Aorta (tissue), 5 donors: Measurements from ENCODE around the gene STK10. TPM values are rescaled to one million over a fixed set of nuclear protein-coding genes. Genes with fewer than 3 reads are reported as not detected.

Source experiments
- ATAC-seq: fragments of 200-7000 bp; cut with Tn5 transposase; one replicate; pipeline ENCODE4 v1.9.1; 2022; ENCODE audit warnings: moderate library complexity; ENCODE audit not compliant: low FRiP score
- DNase-seq, 2 donors: peaks; one replicate each; pipeline ENCODE4 v3.0.0-alpha.2; 2020
- H3K27ac ChIP-seq, 2 donors: one replicate each; pipeline ENCODE4 v1.5.1; 2013; ENCODE audit warnings: low read length in 2 of 2, mild to moderate bottlenecking in 2 of 2, moderate library complexity in 2 of 2, control low read depth in 1 of 2, inconsistent platforms in 1 of 2, low read depth in 1 of 2
- H3K27me3 ChIP-seq, 2 donors: one replicate each; pipeline ENCODE4 v1.6.1; 2013; ENCODE audit warnings: control low read depth in 1 of 2, low read length in 1 of 2, mild to moderate bottlenecking in 1 of 2, moderate library complexity in 1 of 2; ENCODE audit not compliant: insufficient read depth in 2 of 2, control insufficient read depth in 1 of 2
- H3K36me3 ChIP-seq, 2 donors: one replicate each; pipeline ENCODE4 v1.6.1; 2013; ENCODE audit warnings: control low read depth in 1 of 2, low read length in 1 of 2, mild to moderate bottlenecking in 1 of 2; ENCODE audit not compliant: insufficient read depth in 2 of 2, control insufficient read depth in 1 of 2
- H3K4me1 ChIP-seq, 2 donors: one replicate each; pipeline ENCODE4 v1.6.1; 2013; ENCODE audit warnings: low read length in 2 of 2, control low read depth in 1 of 2, mild to moderate bottlenecking in 1 of 2, moderate library complexity in 1 of 2; ENCODE audit not compliant: insufficient read depth in 2 of 2, control insufficient read depth in 1 of 2
- H3K4me3 ChIP-seq, 2 donors: one replicate each; pipeline ENCODE4 v1.5.1; 2013; ENCODE audit warnings: low read length in 2 of 2, control low read depth in 1 of 2, mild to moderate bottlenecking in 1 of 2
- H3K9me3 ChIP-seq: one replicate; pipeline ENCODE4 v1.6.1; 2013; ENCODE audit warnings: mild to moderate bottlenecking, low read length; ENCODE audit not compliant: control insufficient read depth
- WGBS, 2 donors: extraction: QIAGEN DNeasy Blood & Tissue Kit; methylation state at CpG; one replicate each; pipeline ENCODE4 v1.1.7; 2013; 5-methylcytosine and 5-hydroxymethylcytosine counted together
- intact Hi-C, 2 donors: fragments of 100-400 bp; cut with DNase I; formaldehyde crosslinking; loops; one replicate each; pipeline versions ENCODE4 v1.14.2 to v1.15.0; 2022
- polyA plus RNA-seq, 2 donors: library from polyadenylated mRNA; stranded (reverse); fragments of 200-250 nt; gene quantifications; one replicate each; pipeline ENCODE4 v1.2.3, GENCODE V29; 2013
- total RNA-seq, 2 donors: library from RNA; stranded (reverse); fragmentation: NEBNext Ultra II Directional; extraction: Animal tissue kit (Norgen Biotek cat#: 25700); gene quantifications; one replicate each; pipeline ENCODE4 v1.2.1, GENCODE V29; 2021
- donor health status: healthy with polysubstance abuse.
- donor health status: Bipolar disorder and iron deficiency.
- donor health status: DM: no; HTN: no; CAD: no.
- donor health status: DM: no; HTN: no; CAD: no.
- donor health status: DM: yes; HTN: yes; CAD: no.

The STK10 gene
- total and polyA plus RNA-seq, 4 donors = 4.1 to 67.7 (median 18.8) TPM

- no peaks in the 10 kb centered on the region for H3K27me3 ChIP-seq
- DNase-seq (no peak), ATAC-seq (no peak)
- H3K36me3 ChIP-seq = no peaks in the 10 kb centered on the region
- no peak overlapping the region for H3K4me3 ChIP-seq
- H3K9me3 ChIP-seq = no peaks in the 10 kb centered on the region
- H3K4me1 ChIP-seq = no peaks in the 10 kb centered on the region
- no peak overlapping the region for H3K27ac ChIP-seq
- intact Hi-C loops = no loop called here
- 95 to 99% methylated on average over 4 of the region's 4 CpGs for WGBS, 2 donors
Observed at GRCh38 chr5:172098883-172099282, 89.1 kb downstream of the STK10 start.

- Histone ChIP-seq H3K4me3 (no peak overlapping the region), H3K4me1 (no peaks in the 10 kb centered on the region), H3K27me3 (no peaks in the 10 kb centered on the region), H3K9me3 (no peaks in the 10 kb centered on the region), H3K36me3 (peaks cover 0 to 2% of the 10 kb centered on the region in 2 donors), H3K27ac (no peak overlapping the region)
- intact Hi-C loops = no loop called here
- ATAC-seq = no peak
- WGBS, 2 donors = 86 to 90% methylated on average over 6 of the region's 6 CpGs
- DNase-seq = no peak
Observed at GRCh38 chr5:172098046-172098445, 90.0 kb downstream of the STK10 start.

- H3K9me3 ChIP-seq = no peaks in the 10 kb centered on the region
- H3K4me1 ChIP-seq = no peaks in the 10 kb centered on the region
- H3K27ac ChIP-seq = no peak overlapping the region
- no peak overlapping the region for H3K4me3 ChIP-seq
- H3K36me3 ChIP-seq = peaks cover 0 to 2% of the 10 kb centered on the region in 2 donors
- ATAC-seq (no peak), DNase-seq (no peak)
- WGBS, 2 donors = 9 to 15% methylated on average over 14 of the region's 14 CpGs
- no peaks in the 10 kb centered on the region for H3K27me3 ChIP-seq
- intact Hi-C loops = no loop called here
Observed at GRCh38 chr5:172097356-172097755, 90.7 kb downstream of the STK10 start.

GRCh38 chr5:172096207-172096940 is 91.7 kb downstream of the STK10 start:
- intact Hi-C loops = no loop called here
- H3K27me3 ChIP-seq = no peaks in the 10 kb centered on the region
- no peak overlapping the region for H3K4me3 ChIP-seq
- H3K27ac ChIP-seq = no peak overlapping the region
- no peaks in the 10 kb centered on the region for H3K4me1 ChIP-seq
- peaks cover 0 to 2% of the 10 kb centered on the region in 2 donors for H3K36me3 ChIP-seq
- 92 to 96% methylated on average over 21 of the region's 21 CpGs for WGBS, 2 donors
- H3K9me3 ChIP-seq = no peaks in the 10 kb centered on the region
- DNase-seq (peak in 1 of 2 donors; percentile 59), ATAC-seq (no peak)

- 84 to 86% methylated on average over 11 of the region's 11 CpGs for WGBS, 2 donors
- Histone ChIP-seq H3K9me3 (no peaks in the 10 kb centered on the region), H3K4me3 (no peak overlapping the region), H3K27ac (no peak overlapping the region), H3K27me3 (no peaks in the 10 kb centered on the region), H3K4me1 (no peaks in the 10 kb centered on the region), H3K36me3 (peaks cover 0 to 2% of the 10 kb centered on the region in 2 donors)
- DNase-seq (peak in 1 of 2 donors; percentile 58), ATAC-seq (no peak)
- intact Hi-C loops = no loop called here
Observed at GRCh38 chr5:172095368-172096206, 92.4 kb downstream of the STK10 start.

GRCh38 chr5:172093965-172094364 is 94.1 kb downstream of the STK10 start:
- intact Hi-C loops = no loop called here
- H3K27ac ChIP-seq = no peak overlapping the region
- ATAC-seq (no peak), DNase-seq (no peak)
- H3K36me3 ChIP-seq = peaks cover 0 to 2% of the 10 kb centered on the region in 2 donors
- H3K27me3 ChIP-seq = no peaks in the 10 kb centered on the region
- H3K4me1 ChIP-seq = no peaks in the 10 kb centered on the region
- WGBS, 2 donors = 93 to 96% methylated on average over 3 of the region's 3 CpGs
- H3K9me3 ChIP-seq = no peaks in the 10 kb centered on the region
- no peak overlapping the region for H3K4me3 ChIP-seq

GRCh38 chr5:172093559-172093958 is 94.5 kb downstream of the STK10 start:
- DNase-seq = peak in 1 of 2 donors; percentile 74
- no peak for ATAC-seq
- H3K9me3 ChIP-seq = no peaks in the 10 kb centered on the region
- intact Hi-C loops = no loop called here
- peaks cover 0 to 2% of the 10 kb centered on the region in 2 donors for H3K36me3 ChIP-seq
- H3K27ac ChIP-seq = no peak overlapping the region
- no peak overlapping the region for H3K4me3 ChIP-seq
- no peaks in the 10 kb centered on the region for H3K4me1 ChIP-seq
- H3K27me3 ChIP-seq = no peaks in the 10 kb centered on the region
- 93 to 94% methylated on average over 10 of the region's 10 CpGs for WGBS, 2 donors

- 89 to 93% methylated on average over 17 of the region's 17 CpGs for WGBS, 2 donors
- ATAC-seq (no peak), DNase-seq (peak in 1 of 2 donors; percentile 49)
- H3K27ac ChIP-seq = no peak overlapping the region
- H3K27me3 ChIP-seq = no peaks in the 10 kb centered on the region
- intact Hi-C loops = no loop called here
- no peak overlapping the region for H3K4me3 ChIP-seq
- no peaks in the 10 kb centered on the region for H3K4me1 ChIP-seq
- H3K9me3 ChIP-seq = no peaks in the 10 kb centered on the region
- H3K36me3 ChIP-seq = peaks cover 0 to 2% of the 10 kb centered on the region in 2 donors
Observed at GRCh38 chr5:172091956-172092732, 95.9 kb downstream of the STK10 start.
